Esophagus muscularis mucosa (tissue), 4 donors: ENCODE data around the gene TRDMT1.
A peak's percentile ranks its signal among the peaks of the same experiment; 100 is the strongest.

Experiments
- EP300 ChIP-seq: sonication (generic); formaldehyde crosslinking; IDR thresholded peaks from one replicate; pipeline ENCODE4 v1.6.1; 2017; ENCODE audit warnings: antibody characterized with exemption
- POLR2AphosphoS5 ChIP-seq, 2 donors: sonication (generic); formaldehyde crosslinking; IDR thresholded peaks; one replicate each; pipeline ENCODE4 v1.6.1; 2017; ENCODE audit warnings: antibody characterized with exemption in 2 of 2
- TF ChIP-seq, protein P1 (sequence below), 3 experiments: fragments of 200-600 bp in 2 of 3; fragments of 450-650 bp in 1 of 3; sonication (generic) in 2 of 3; IDR thresholded peaks; one replicate each; pipeline ENCODE4 v1.5.1; 2017 to 2019; ENCODE audit warnings: antibody characterized with exemption in 3 of 3, mild to moderate bottlenecking in 2 of 3, moderate library complexity in 1 of 3

DNA sequence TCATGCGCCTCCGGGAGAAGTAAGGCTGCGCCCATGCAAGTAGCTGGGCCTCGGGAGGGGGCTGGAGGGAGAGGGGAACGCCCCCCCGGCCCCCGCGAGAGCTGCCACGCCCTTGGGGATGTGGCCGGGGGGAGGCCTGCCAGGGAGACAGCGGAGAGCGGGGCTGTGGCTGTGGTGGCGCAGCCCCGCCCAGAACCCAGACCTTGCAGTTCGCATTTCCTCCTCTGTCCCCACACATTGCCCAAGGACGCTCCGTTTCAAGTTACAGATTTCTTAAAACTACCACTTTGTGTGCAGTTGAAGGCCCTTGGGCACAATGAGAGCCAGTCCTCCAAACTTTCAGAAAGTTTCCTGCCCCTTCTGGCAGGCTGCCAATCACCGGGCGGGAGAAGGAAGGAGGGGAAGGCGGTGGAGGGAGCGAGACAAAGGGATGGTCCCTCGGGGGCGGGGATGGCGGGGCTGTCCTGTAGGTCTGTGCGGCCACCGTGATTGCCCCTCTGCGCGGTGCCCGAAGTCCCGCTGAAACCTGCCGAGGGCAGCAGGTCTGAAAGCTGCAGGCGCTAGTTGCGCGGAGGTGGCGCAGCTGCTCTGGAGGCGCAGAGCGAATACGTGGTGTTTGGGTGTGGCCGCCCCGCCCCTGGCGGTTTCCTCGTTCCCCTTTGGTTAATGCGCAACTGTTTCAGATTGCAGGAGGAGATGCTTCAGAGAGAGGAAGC is 28.7 kb upstream of the TRDMT1 start:
- TF ChIP-seq, protein P1, sequence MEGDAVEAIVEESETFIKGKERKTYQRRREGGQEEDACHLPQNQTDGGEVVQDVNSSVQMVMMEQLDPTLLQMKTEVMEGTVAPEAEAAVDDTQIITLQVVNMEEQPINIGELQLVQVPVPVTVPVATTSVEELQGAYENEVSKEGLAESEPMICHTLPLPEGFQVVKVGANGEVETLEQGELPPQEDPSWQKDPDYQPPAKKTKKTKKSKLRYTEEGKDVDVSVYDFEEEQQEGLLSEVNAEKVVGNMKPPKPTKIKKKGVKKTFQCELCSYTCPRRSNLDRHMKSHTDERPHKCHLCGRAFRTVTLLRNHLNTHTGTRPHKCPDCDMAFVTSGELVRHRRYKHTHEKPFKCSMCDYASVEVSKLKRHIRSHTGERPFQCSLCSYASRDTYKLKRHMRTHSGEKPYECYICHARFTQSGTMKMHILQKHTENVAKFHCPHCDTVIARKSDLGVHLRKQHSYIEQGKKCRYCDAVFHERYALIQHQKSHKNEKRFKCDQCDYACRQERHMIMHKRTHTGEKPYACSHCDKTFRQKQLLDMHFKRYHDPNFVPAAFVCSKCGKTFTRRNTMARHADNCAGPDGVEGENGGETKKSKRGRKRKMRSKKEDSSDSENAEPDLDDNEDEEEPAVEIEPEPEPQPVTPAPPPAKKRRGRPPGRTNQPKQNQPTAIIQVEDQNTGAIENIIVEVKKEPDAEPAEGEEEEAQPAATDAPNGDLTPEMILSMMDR (IDR thresholded peaks at IDR 0.05), result peak in 1 of 3 experiments; percentile 24
- peak; percentile 75 to 87 for TF ChIP-seq POLR2AphosphoS5 (IDR thresholded peaks at IDR 0.05)
- TF ChIP-seq EP300, result no peak
